Measurements from ENCODE around the gene NENF. TPM values are rescaled to one million over a fixed set of nuclear protein-coding genes. Genes with fewer than 3 reads are reported as not detected.

The NENF gene
- total and polyA plus RNA-seq, 10 of the 15 experiments (the other 5 are each of a cell fraction or from before 2014, with no cell fraction given): 5.1 to 83.4 (median 42.7) TPM

DNA sequence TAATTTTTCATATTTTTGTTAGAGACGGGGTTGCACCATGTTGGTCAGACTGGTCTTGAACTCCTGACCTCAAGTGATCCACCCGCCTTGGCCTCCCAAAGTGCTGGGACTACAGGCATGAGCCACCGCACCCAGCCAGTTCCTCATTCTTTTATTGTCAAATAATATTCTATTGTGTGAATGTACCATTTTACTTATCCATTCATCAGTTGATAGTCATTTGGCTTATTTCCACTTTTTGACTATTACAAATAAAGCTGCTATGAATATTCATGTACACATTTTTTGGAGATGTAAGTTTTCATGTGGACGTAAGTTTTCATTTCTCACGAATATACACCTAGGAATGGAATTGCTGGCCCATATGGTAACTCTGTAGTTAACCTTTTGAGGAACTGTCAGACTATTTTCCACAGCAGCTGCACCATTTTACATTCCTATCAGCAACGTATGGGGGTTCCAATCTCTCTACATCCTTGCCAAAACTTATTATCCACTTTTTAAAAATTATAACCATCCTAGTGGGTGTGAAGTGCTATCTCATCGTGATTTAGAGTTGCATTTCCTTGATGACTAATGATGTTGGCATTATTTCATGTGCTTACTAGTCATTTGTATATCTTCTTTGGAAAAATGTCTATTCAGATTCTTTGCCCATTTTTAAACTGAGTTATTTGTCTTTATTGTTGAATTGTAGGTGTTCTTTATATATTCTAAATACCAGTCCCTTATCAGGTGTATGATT, 30.7 kb upstream of the NENF start:
- no peaks in the 10 kb centered on the region for H4K20me1 ChIP-seq (ENCODE audit: control insufficient read depth, insufficient read depth)
- no peak for ATAC-seq
- H3K9me3 ChIP-seq (replicated peaks; ENCODE audit: control insufficient read depth, insufficient read depth, low read length): peaks cover 9% of the 10 kb centered on the region
- peaks cover 0 to 12% of the 10 kb centered on the region in 2 experiments for H3K36me3 ChIP-seq (ENCODE audit: control insufficient read depth in 2 of 2, insufficient read depth in 2 of 2, low read length in 1 of 2)
- ChIA-PET RAD21 (ENCODE audit: unreplicated experiment) (no interaction called here), CTCF (interaction anchor here (0.6 kb wide), 1 partner anchor 137 kb away, joined by 4 read pairs; no protein-coding TSS in a partner anchor), SMC1A (ENCODE audit: uncharacterized antibody, unreplicated experiment) (no interaction called here), POLR2A (interaction anchor here (0.6 kb wide), 1 partner anchor 379 kb away, joined by 3 read pairs; no protein-coding TSS in a partner anchor)
- no peaks in the 10 kb centered on the region for H3K4me1 ChIP-seq (ENCODE audit: control insufficient read depth, insufficient read depth, low read length)
- WGBS (ENCODE audit: insufficient coverage, insufficient replicate concordance, low lambda C conversion rate, missing lambda C conversion rate): 90% methylated on average over 7 of the region's 7 CpGs
- no peak overlapping the region for H3K27ac ChIP-seq (ENCODE audit: control insufficient read depth, insufficient read depth)
- intact Hi-C loops (cut with micrococcal nuclease; ENCODE audit: unreplicated experiment) (no loop called here), in situ Hi-C loops (cut with MboI) (no loop called here)
- no peak for DNase-seq (ENCODE audit: low read depth, low spot score)
- no peak overlapping the region for H3K9ac ChIP-seq (ENCODE audit: control insufficient read depth, insufficient read depth, low read length)
- H3K4me2 ChIP-seq (ENCODE audit: control insufficient read depth, insufficient read depth): no peak overlapping the region
- H3K79me2 ChIP-seq (ENCODE audit: control insufficient read depth, insufficient read depth, low read length): no peaks in the 10 kb centered on the region
- no peak for FAIRE-seq
- no TSS peak for BruUV-seq (replicated peaks)
- no peaks in the 10 kb centered on the region for H3K27me3 ChIP-seq (replicated peaks in 1 of 2; ENCODE audit: control insufficient read depth in 2 of 2, insufficient read depth in 2 of 2, low read length in 1 of 2)
- no peak overlapping the region for H3K4me3 ChIP-seq
- H2AFZ ChIP-seq (ENCODE audit: control insufficient read depth, low read depth, low read length): no peak overlapping the region
- TF ChIP-seq SMARCA5 (IDR thresholded peaks at IDR 0.05) (no peak), BHLHE40 (IDR thresholded peaks at IDR 0.05; ENCODE audit: borderline replicate concordance in 1 of 2, low read depth in 2 of 2, low read length in 1 of 2) (no peak), RAD51 (IDR thresholded peaks at IDR 0.05) (no peak), JUND (IDR thresholded peaks at IDR 0.05; ENCODE audit: low read depth, low read length) (no peak), CREB1 (IDR thresholded peaks at IDR 0.05; ENCODE audit: low read depth) (no peak), ZNF687 (IDR thresholded peaks at IDR 0.05) (no peak), NRF1 (conservative IDR thresholded peaks at IDR 0.05; ENCODE audit: low read depth, low read length) (no peak), PKNOX1 (IDR thresholded peaks at IDR 0.05) (no peak), ZBTB40 (IDR thresholded peaks at IDR 0.05; ENCODE audit: borderline replicate concordance) (no peak)
- TF ChIP-seq, protein P1, sequence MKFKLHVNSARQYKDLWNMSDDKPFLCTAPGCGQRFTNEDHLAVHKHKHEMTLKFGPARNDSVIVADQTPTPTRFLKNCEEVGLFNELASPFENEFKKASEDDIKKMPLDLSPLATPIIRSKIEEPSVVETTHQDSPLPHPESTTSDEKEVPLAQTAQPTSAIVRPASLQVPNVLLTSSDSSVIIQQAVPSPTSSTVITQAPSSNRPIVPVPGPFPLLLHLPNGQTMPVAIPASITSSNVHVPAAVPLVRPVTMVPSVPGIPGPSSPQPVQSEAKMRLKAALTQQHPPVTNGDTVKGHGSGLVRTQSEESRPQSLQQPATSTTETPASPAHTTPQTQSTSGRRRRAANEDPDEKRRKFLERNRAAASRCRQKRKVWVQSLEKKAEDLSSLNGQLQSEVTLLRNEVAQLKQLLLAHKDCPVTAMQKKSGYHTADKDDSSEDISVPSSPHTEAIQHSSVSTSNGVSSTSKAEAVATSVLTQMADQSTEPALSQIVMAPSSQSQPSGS (IDR thresholded peaks at IDR 0.05; ENCODE audit: low read length): no peak
- TF ChIP-seq, protein P2, sequence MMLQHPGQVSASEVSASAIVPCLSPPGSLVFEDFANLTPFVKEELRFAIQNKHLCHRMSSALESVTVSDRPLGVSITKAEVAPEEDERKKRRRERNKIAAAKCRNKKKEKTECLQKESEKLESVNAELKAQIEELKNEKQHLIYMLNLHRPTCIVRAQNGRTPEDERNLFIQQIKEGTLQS (IDR thresholded peaks at IDR 0.05; ENCODE audit: borderline replicate concordance, extremely low read depth, low read depth, low read length): no peak

Measured in GM12878 (cell line).